Gastroesophageal sphincter (tissue), 4 donors: ENCODE measurements around the gene CUZD1. TPM values are rescaled to one million over a fixed set of nuclear protein-coding genes. Genes with fewer than 3 reads are reported as not detected.

ENCODE experiments used
- ATAC-seq: fragments of 150-250 bp; one replicate; pipeline ENCODE4 v1.9.1; 2016; ENCODE audit warnings: mild to moderate bottlenecking, moderate library complexity
- H3K27ac ChIP-seq, 4 donors: fragments of 200-600 bp; sonication (generic) in 3 of 4; 1 replicate in 3 of 4; 2 replicates in 1 of 4; pipeline ENCODE4 v1.5.1; 2016 to 2019
- H3K27me3 ChIP-seq: fragments of 200-600 bp; sonication (generic); one replicate; pipeline ENCODE4 v1.5.1; 2019
- H3K36me3 ChIP-seq, 2 donors: fragments of 200-600 bp; sonication (generic); one replicate each; pipeline ENCODE4 v1.5.1; 2019; ENCODE audit warnings: control low read depth in 1 of 2
- H3K4me1 ChIP-seq, 3 donors: fragments of 200-600 bp; sonication (generic); 1 replicate in 2 of 3; 2 replicates in 1 of 3; pipeline ENCODE4 v1.5.1; 2016 to 2019; ENCODE audit warnings: control low read depth in 2 of 3
- H3K4me3 ChIP-seq, 2 donors: fragments of 200-600 bp; sonication (generic); one replicate each; pipeline ENCODE4 v1.5.1; 2019; ENCODE audit warnings: mild to moderate bottlenecking in 1 of 2, moderate library complexity in 1 of 2
- H3K9me3 ChIP-seq, 3 donors: fragments of 200-600 bp; sonication (generic); one replicate each; pipeline ENCODE4 v1.5.1; 2017 to 2019; ENCODE audit warnings: control low read depth in 2 of 3
- CTCF ChIP-seq, 4 experiments: fragments of 200-600 bp in 2 of 4; fragments of 450-650 bp in 2 of 4; sonication (generic) in 1 of 4; IDR thresholded peaks; one replicate each; pipeline ENCODE4 v1.5.1; 2017 to 2019; ENCODE audit warnings: antibody characterized with exemption in 4 of 4, mild to moderate bottlenecking in 2 of 4, moderate library complexity in 2 of 4
- EP300 ChIP-seq: sonication (generic); formaldehyde crosslinking; IDR thresholded peaks from one replicate; pipeline ENCODE4 v1.6.1; 2017; ENCODE audit warnings: antibody characterized with exemption, mild to moderate bottlenecking
- POLR2A ChIP-seq, 2 donors: fragments of 450-650 bp; IDR thresholded peaks; one replicate each; pipeline ENCODE4 v1.6.1; 2017; ENCODE audit warnings: antibody characterized with exemption in 2 of 2, mild to moderate bottlenecking in 2 of 2, moderate library complexity in 1 of 2
- POLR2AphosphoS5 ChIP-seq: sonication (generic); formaldehyde crosslinking; IDR thresholded peaks from one replicate; pipeline ENCODE4 v1.6.1; 2017; ENCODE audit warnings: antibody characterized with exemption
- WGBS, 2 donors: methylation state at CpG; one replicate each; pipeline ENCODE4 v1.1.5; 2018; ENCODE audit warnings: low coverage in 1 of 2; 5-methylcytosine and 5-hydroxymethylcytosine counted together
- total RNA-seq, 4 donors: library from RNA; depleted of rRNA; stranded (reverse); fragments of >200 nt; gene quantifications; one replicate each; pipeline ENCODE4 v1.1.0, GENCODE V29; 2016

The CUZD1 gene
- total RNA-seq, 4 donors from 2014 or later: 0.31 to 1.4 (median 0.42) TPM

- Histone ChIP-seq H3K9me3 (peaks cover 0 to 12% (median 0%) of the 10 kb centered on the region in 3 donors), H3K36me3 (peaks cover 0 to 44% of the 10 kb centered on the region in 2 donors), H3K4me3 (no peak overlapping the region), H3K27me3 (no peaks in the 10 kb centered on the region), H3K4me1 (no peaks in the 10 kb centered on the region), H3K27ac (no peak overlapping the region)
- no peak for ATAC-seq
- TF ChIP-seq CTCF (IDR thresholded peaks at IDR 0.05) (no peak), POLR2A (IDR thresholded peaks at IDR 0.05) (no peak), POLR2AphosphoS5 (no peak), EP300 (no peak)
These were observed 6.2 kb downstream of the CUZD1 start for GRCh38 chr10:122839505-122839904.

- Histone ChIP-seq H3K27ac (no peak overlapping the region), H3K36me3 (peaks cover 0 to 45% of the 10 kb centered on the region in 2 donors), H3K9me3 (peaks cover 0 to 12% (median 0%) of the 10 kb centered on the region in 3 donors), H3K27me3 (no peaks in the 10 kb centered on the region), H3K4me3 (no peak overlapping the region), H3K4me1 (no peaks in the 10 kb centered on the region)
- ATAC-seq: no peak
- 79 to 87% methylated on average over 3 to 4 of the region's 4 CpGs for WGBS, 2 donors
- TF ChIP-seq CTCF (IDR thresholded peaks at IDR 0.05): no peak
These were observed 6.8 kb downstream of the CUZD1 start for GRCh38 chr10:122838880-122839279.

- Histone ChIP-seq H3K4me3 (no peak overlapping the region), H3K4me1 (no peaks in the 10 kb centered on the region), H3K27me3 (no peaks in the 10 kb centered on the region), H3K36me3 (peaks cover 0 to 53% of the 10 kb centered on the region in 2 donors), H3K27ac (no peak overlapping the region), H3K9me3 (no peaks in the 10 kb centered on the region)
- no peak for ATAC-seq
- TF ChIP-seq POLR2AphosphoS5 (no peak), POLR2A (IDR thresholded peaks at IDR 0.05) (no peak), CTCF (IDR thresholded peaks at IDR 0.05) (no peak), EP300 (no peak)
- 79 to 93% methylated on average over 2 of the region's 2 CpGs for WGBS, 2 donors
These were observed 9.7 kb downstream of the CUZD1 start for GRCh38 chr10:122835908-122836307.

- TF ChIP-seq EP300 (no peak), CTCF (IDR thresholded peaks at IDR 0.05) (no peak), POLR2AphosphoS5 (no peak), POLR2A (IDR thresholded peaks at IDR 0.05) (no peak)
- ATAC-seq: no peak
- no peak overlapping the region for H3K27ac ChIP-seq
- peaks cover 0 to 22% of the 10 kb centered on the region in 2 donors for H3K36me3 ChIP-seq
- no peaks in the 10 kb centered on the region for H3K9me3 ChIP-seq
- no peak overlapping the region for H3K4me3 ChIP-seq
- H3K4me1 ChIP-seq: no peaks in the 10 kb centered on the region
- WGBS, 2 donors: 67 to 83% methylated on average over 1 of the region's 1 CpG
- H3K27me3 ChIP-seq: peaks cover 22% of the 10 kb centered on the region
These were observed 14.7 kb downstream of the CUZD1 start for GRCh38 chr10:122830965-122831353.

- no peak overlapping the region for H3K27ac ChIP-seq
- TF ChIP-seq POLR2AphosphoS5 (no peak), CTCF (IDR thresholded peaks at IDR 0.05) (no peak), POLR2A (IDR thresholded peaks at IDR 0.05) (no peak), EP300 (no peak)
- peaks cover 0 to 16% of the 10 kb centered on the region in 2 donors for H3K36me3 ChIP-seq
- no peak for ATAC-seq
- no peaks in the 10 kb centered on the region for H3K4me1 ChIP-seq
- H3K27me3 ChIP-seq: peaks cover 22% of the 10 kb centered on the region
- no peak overlapping the region for H3K4me3 ChIP-seq
- 90% methylated on average over 3 to 7 of the region's 7 CpGs for WGBS, 2 donors
- no peaks in the 10 kb centered on the region for H3K9me3 ChIP-seq
These were observed 15.2 kb downstream of the CUZD1 start for GRCh38 chr10:122830273-122830964.
